BJ (cell line): ENCODE data around the gene FXYD6. TPM values are rescaled to one million over a fixed set of nuclear protein-coding genes. Genes with fewer than 3 reads are reported as not detected.

Experiments used
- CTCF ChIA-PET: fragments of 350-600 bp; formaldehyde crosslinking; extraction: SDS; loops from one replicate; lab custom pipeline; 2021; ENCODE audit warnings: antibody characterized with exemption, inconsistent platforms; lab: Yijun Ruan, JAX
- POLR2A ChIA-PET: fragments of 300-600 bp; sonication (Branson Sonifier 250); formaldehyde crosslinking; extraction: SDS; loops from one replicate; lab custom pipeline; 2021; ENCODE audit warnings: antibody characterized with exemption; lab: Charles Lee
- DNase-seq: peaks from one replicate; pipeline ENCODE4 v3.0.0-alpha.2; 2011; ENCODE audit warnings: low read depth
- H3K27me3 ChIP-seq: 2 replicates; pipeline ENCODE4 v1.6.0; 2011; ENCODE audit warnings: low read length; ENCODE audit not compliant: control insufficient read depth, insufficient read depth
- H3K36me3 ChIP-seq: 2 replicates; pipeline ENCODE4 v1.5.1; 2011; ENCODE audit warnings: low read length; ENCODE audit not compliant: control insufficient read depth, insufficient read depth
- H3K4me3 ChIP-seq: 2 replicates; pipeline ENCODE4 v1.5.1; 2011; ENCODE audit warnings: low read depth, mild to moderate bottlenecking, control low read depth, low read length
- polyA plus RNA-seq: library from polyadenylated mRNA; depleted of rRNA; stranded (reverse); fragments of >200 nt; gene quantifications from 2 replicates; pipeline ENCODE4 v1.2.3, GENCODE V29; 2011
- TF ChIP-seq, protein P1 (sequence below): IDR thresholded peaks from 2 replicates; pipeline ENCODE4 v1.5.1; 2011; ENCODE audit warnings: low read depth, mild to moderate bottlenecking, control low read depth, inconsistent platforms, low read length, moderate library complexity; ENCODE audit not compliant: insufficient read depth

FXYD6 gene
- polyA plus RNA-seq, 1 experiment: not detected

DNA sequence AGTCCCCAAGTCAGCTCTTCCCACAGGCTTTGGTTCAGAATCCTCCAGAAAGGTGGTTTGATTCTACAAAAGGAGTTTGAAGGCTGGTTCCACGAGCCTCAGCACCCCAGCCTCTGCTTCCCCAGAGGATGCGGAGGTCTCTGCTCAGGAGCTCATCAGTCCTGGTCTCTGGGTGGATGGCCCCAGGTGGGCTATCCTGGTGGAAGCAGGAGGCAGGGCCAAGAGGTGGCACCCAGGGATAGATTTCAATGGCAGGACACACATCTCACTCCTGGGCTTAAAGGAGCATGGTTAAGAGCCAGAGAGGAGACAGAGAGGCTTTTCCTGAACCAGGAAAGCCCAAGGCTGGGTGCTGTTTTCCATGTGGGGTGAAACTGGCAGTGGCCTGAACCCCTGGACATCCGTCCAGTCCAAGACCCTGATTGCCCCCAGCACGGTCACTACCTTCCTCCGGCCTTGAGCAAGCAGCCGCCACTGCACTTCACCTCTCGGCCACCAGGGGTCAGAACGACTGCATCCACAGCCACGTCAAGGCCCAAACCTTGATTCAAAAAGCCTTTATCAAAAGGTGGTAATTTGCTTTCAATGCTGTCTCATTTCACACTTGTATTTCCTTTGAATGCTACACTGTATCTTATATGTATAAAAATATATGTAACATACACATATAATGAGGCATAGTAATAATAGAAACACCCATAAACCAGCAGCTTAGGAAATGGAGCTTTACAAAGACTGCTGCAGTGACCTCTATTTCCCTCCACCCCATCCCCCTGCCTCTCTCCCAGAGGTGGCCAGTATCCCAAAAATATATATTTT, 32.6 kb downstream of the FXYD6 start:
- TF ChIP-seq, protein P1, sequence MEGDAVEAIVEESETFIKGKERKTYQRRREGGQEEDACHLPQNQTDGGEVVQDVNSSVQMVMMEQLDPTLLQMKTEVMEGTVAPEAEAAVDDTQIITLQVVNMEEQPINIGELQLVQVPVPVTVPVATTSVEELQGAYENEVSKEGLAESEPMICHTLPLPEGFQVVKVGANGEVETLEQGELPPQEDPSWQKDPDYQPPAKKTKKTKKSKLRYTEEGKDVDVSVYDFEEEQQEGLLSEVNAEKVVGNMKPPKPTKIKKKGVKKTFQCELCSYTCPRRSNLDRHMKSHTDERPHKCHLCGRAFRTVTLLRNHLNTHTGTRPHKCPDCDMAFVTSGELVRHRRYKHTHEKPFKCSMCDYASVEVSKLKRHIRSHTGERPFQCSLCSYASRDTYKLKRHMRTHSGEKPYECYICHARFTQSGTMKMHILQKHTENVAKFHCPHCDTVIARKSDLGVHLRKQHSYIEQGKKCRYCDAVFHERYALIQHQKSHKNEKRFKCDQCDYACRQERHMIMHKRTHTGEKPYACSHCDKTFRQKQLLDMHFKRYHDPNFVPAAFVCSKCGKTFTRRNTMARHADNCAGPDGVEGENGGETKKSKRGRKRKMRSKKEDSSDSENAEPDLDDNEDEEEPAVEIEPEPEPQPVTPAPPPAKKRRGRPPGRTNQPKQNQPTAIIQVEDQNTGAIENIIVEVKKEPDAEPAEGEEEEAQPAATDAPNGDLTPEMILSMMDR: peak; percentile 95
- CTCF ChIA-PET: interaction anchor here (0.7 to 7.8 kb wide), 21 partner anchors 10 to 417 kb away, joined by 3 to 176 read pairs (median 5); partner anchors contain the start of gene FXYD2
- H3K36me3 ChIP-seq: no peaks in the 10 kb centered on the region
- POLR2A ChIA-PET: no interaction called here
- H3K27me3 ChIP-seq: peaks cover 2% of the 10 kb centered on the region; the same call in 1 of the 2 replicates
- no peak for DNase-seq
- H3K4me3 ChIP-seq: no peak overlapping the region

DNA sequence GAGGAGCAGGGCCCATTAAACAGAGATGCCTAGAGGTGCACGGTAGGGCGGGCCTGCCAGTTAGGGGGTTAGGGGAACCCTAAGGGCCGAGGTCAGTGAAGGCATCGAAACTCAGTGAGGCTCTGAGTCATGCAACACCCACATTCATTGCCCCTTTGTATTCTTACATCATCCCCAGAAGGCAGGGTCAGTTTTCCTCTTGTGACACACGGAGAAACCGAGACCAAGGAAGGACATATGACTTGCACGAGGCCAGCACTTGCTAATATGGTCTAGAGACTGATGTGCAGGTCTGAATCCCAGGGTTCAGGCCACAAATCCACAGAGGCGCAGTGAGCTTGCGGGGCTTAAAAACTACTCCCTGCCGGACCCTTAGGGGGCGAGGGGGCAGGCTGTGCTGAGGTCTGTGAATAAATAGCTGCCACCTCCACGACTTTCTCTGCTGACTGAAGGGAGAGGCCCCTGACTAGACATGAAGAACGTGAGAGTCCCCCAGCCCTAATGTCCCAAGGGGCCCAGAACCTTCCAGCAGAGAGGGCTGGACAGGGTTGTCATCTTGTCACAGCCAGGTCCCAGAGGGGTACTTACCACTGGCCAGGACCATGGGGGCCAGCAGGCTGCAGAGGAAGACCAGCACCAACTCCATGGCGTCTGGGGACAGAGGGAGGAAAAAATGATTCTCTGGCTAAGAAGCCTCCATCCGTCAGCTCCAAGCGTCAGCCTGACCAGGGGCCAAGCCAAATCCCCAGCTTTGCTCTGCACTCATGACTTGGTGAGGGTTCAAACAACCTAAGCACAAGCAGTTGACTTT, 34.1 kb downstream of the FXYD6 start:
- CTCF ChIA-PET: interaction anchor here (0.6 to 7.8 kb wide), 15 partner anchors 9 to 1482 kb away, joined by 3 to 176 read pairs (median 6); no protein-coding TSS in a partner anchor
- no peak for DNase-seq
- no peak overlapping the region for H3K4me3 ChIP-seq
- POLR2A ChIA-PET: no interaction called here
- TF ChIP-seq, protein P1: no peak
- H3K36me3 ChIP-seq: no peaks in the 10 kb centered on the region
- H3K27me3 ChIP-seq: peaks cover 2% of the 10 kb centered on the region; the same call in 1 of the 2 replicates

DNA sequence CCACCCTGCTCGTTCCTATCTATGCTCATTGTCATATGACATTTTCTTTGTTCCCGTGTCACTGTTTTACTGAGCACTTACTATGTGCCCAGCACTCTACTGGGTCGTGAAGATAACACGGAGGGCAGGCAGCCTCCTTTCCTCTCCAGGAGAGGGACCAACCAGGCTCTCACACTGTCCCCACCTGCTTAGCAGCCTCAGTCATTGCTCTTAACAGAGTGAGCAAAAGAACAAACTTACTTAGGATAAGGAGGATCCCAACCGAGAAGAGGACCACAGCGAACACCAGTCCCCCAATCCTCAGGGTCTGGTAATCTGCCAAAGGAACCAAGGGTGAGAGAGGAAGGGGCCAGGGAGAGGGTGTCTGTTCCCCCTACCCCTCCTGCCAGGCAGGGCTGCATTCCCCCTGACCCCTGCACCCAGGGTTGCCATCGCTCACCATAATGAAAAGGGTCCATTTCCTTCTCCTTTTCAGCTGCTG, 34.9 kb downstream of the FXYD6 start:
- POLR2A ChIA-PET: no interaction called here
- DNase-seq: no peak
- CTCF ChIA-PET: interaction anchor here (0.6 to 7.8 kb wide), 3 partner anchors 33 to 157 kb away, joined by 3 to 176 read pairs (median 18); no protein-coding TSS in a partner anchor
- Histone ChIP-seq H3K4me3 (no peak overlapping the region), H3K36me3 (no peaks in the 10 kb centered on the region), H3K27me3 (peaks cover 2% of the 10 kb centered on the region; the same call in 1 of the 2 replicates)
- TF ChIP-seq, protein P1: no peak

DNA sequence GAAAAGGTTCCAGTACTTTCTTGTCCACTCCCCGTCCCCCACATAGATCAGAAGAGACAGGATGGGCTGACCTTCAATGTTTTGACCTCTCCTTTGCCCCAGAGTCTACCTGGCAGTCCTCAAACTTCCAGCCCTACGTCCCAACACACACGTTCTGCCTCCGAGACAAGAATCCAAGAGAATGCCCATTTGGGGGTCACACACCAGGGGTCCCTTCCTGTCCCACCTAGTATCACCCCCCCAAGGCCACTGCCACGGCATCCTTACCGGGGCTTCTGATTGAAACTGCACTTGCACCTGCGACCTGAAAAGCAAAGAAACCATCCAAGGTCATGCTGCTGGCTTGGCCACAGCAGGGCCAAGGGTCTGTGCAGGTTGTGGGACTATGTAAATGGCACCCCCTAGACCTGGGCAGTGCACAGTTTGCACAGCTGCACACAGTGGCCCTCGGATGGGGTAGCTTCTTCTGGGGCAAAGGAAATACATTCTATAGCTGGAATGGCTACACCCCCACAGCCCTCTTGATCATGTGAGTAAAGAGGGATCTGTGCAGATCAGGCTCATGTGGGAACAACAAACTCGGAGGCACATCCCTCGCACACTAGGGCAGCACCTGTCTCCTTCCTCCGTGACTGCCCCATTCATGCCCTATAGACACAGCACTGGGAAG, 35.4 kb downstream of the FXYD6 start:
- ChIA-PET CTCF (interaction anchor here (1.2 to 7.8 kb wide), 3 partner anchors 18 to 109 kb away, joined by 3 to 176 read pairs (median 18); no protein-coding TSS in a partner anchor), POLR2A (no interaction called here)
- TF ChIP-seq, protein P1: no peak
- Histone ChIP-seq H3K4me3 (no peak overlapping the region), H3K36me3 (no peaks in the 10 kb centered on the region), H3K27me3 (0 out of 2 replicates have a peak, but pooled peaks cover 2% of the 10 kb centered on the region)
- no peak for DNase-seq
